GM12878 (cell line): Measurements from ENCODE around the gene PPP3CB.

Experiments used
- CBFB ChIP-seq: IDR thresholded peaks from 2 replicates; pipeline ENCODE4 v1.6.1; 2016; ENCODE audit warnings: antibody characterized with exemption, low read depth
- CEBPB ChIP-seq, 2 experiments: fragments of 150-350 bp in 1 of 2; IDR thresholded peaks; 2 replicates each; pipeline ENCODE4 v1.6.1; 2012 to 2014; ENCODE audit warnings: low read depth in 2 of 2, low read length in 2 of 2, borderline replicate concordance in 1 of 2, inconsistent platforms in 1 of 2
- CTCF ChIP-seq, 3 experiments: IDR thresholded peaks in 2 of 3; conservative IDR thresholded peaks in 1 of 3; 2 replicates each; pipeline ENCODE4 v1.5.1; 2011; ENCODE audit warnings: low read depth in 3 of 3, low read length in 3 of 3, mild to moderate bottlenecking in 3 of 3, control low read depth in 2 of 3, moderate library complexity in 2 of 3, inconsistent platforms in 1 of 3, mixed read lengths in 1 of 3; ENCODE audit not compliant: control insufficient read depth in 2 of 3, insufficient read depth in 1 of 3; ENCODE audit errors: extremely low read depth in 1 of 3
- IRF3 ChIP-seq: fragments of 450-650 bp; IDR thresholded peaks from 2 replicates; pipeline ENCODE4 v1.6.1; 2014; ENCODE audit warnings: mild to moderate bottlenecking
- IRF5 ChIP-seq: fragments of 450-650 bp; IDR thresholded peaks from 2 replicates; pipeline ENCODE4 v1.6.1; 2017; ENCODE audit warnings: borderline replicate concordance
- NBN ChIP-seq: fragments of 450-650 bp; IDR thresholded peaks from 2 replicates; pipeline ENCODE4 v1.6.1; 2016
- NFYB ChIP-seq: IDR thresholded peaks from 2 replicates; pipeline ENCODE4 v1.6.1; 2011; ENCODE audit warnings: low read depth, mild to moderate bottlenecking, low read length, improper control_type of control experiment, moderate library complexity; ENCODE audit not compliant: insufficient read depth
- POLR2AphosphoS2 ChIP-seq: IDR thresholded peaks from 2 replicates; pipeline ENCODE4 v1.6.1; 2011; ENCODE audit warnings: low read depth, mild to moderate bottlenecking, low read length, improper control_type of control experiment, moderate library complexity
- POLR2AphosphoS5 ChIP-seq: IDR thresholded peaks from 2 replicates; pipeline ENCODE4 v1.6.1; 2011; ENCODE audit warnings: mild to moderate bottlenecking, low read length, inconsistent platforms
- SUPT20H ChIP-seq: IDR thresholded peaks from 2 replicates; pipeline ENCODE4 v1.6.1; 2011; ENCODE audit warnings: low read depth, mild to moderate bottlenecking, low read length, moderate library complexity, borderline replicate concordance; ENCODE audit not compliant: control insufficient read depth
- USF1 ChIP-seq: IDR thresholded peaks from 2 replicates; pipeline ENCODE4 v1.6.1; 2011; ENCODE audit warnings: borderline replicate concordance, low read depth, mild to moderate bottlenecking, moderate library complexity, mixed read lengths, low read length; ENCODE audit not compliant: insufficient read depth; ENCODE audit errors: extremely low read length
- ZBTB33 ChIP-seq: fragments of 450-650 bp; IDR thresholded peaks from 2 replicates; pipeline ENCODE4 v1.6.1; 2017; ENCODE audit warnings: mild to moderate bottlenecking
- ZNF687 ChIP-seq: fragments of 450-650 bp; IDR thresholded peaks from 2 replicates; pipeline ENCODE4 v1.6.1; 2017; ENCODE audit warnings: mild to moderate bottlenecking, moderate library complexity

- TF ChIP-seq POLR2AphosphoS5 (no peak), SUPT20H (no peak), CBFB (no peak), POLR2AphosphoS2 (no peak), ZNF687 (no peak), ZBTB33 (no peak), CEBPB (IDR thresholded peaks at IDR 0.05; ENCODE audit: borderline replicate concordance in 1 of 2, low read depth in 2 of 2, low read length in 2 of 2) (no peak), NBN (no peak), CTCF (IDR thresholded peaks at IDR 0.05 in 2 of 3, conservative IDR thresholded peaks at IDR 0.05 in 1 of 3; ENCODE audit: control insufficient read depth in 2 of 3, extremely low read depth in 1 of 3, insufficient read depth in 1 of 3, low read depth in 3 of 3, low read length in 3 of 3) (no peak), USF1 (no peak), NFYB (no peak), IRF3 (no peak), IRF5 (no peak)
Measured at GRCh38 chr10:73448384-73448783, 47.4 kb downstream of the PPP3CB start.
